Hypothalamus (tissue), 51 donors: Measurements from ENCODE around the gene EPHA3.
"Not testable (repeated sequence)": the region's sequence is repeated elsewhere in the genome, so short reads cannot be mapped to it uniquely, and the experiment has no call there.

Experiments
- DNase-seq, 51 donors: peaks; one replicate each; lab custom pipeline; 2025; lab: John Stamatoyannopoulos, UW

EPHA3 gene

DNA sequence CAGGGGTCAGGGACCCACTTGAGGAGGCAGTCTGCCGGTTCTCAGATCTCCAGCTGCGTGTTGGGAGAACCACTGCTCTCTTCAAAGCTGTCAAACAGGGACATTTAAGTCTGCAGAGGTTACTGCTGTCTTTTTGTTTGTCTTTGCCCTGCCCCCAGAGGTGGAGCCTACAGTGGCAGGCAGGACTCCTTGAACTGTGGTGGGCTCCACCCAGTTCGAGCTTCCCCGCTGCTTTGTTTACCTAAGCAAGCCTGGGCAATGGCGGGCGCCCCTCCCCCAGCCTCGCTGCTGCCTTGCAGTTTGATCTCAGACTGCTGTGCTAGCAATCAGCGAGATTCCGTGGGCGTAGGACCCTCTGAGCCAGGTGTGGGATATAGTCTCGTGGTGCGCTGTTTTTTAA, 243.5 kb downstream of the EPHA3 start:
- not testable (repeated sequence) for DNase-seq

DNA sequence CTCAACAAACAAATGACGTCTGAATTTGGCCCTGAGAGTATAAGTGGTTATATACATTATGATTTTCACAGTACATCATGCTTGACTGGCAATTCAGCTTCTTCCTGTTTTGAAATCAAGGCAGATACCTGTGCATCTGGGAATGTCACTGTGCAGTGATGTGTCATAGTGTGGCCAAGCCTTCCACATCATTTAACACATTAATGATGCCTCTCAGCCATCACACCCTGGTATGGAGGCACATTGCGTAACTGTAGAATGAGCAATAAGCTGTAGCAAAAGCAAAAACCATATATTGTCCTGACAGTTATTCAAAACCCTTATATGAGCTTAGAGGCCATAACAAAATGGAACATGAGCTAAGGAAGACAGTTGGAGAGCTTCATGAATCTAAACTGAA, 246.0 kb downstream of the EPHA3 start:
- DNase-seq, result no peak

DNA sequence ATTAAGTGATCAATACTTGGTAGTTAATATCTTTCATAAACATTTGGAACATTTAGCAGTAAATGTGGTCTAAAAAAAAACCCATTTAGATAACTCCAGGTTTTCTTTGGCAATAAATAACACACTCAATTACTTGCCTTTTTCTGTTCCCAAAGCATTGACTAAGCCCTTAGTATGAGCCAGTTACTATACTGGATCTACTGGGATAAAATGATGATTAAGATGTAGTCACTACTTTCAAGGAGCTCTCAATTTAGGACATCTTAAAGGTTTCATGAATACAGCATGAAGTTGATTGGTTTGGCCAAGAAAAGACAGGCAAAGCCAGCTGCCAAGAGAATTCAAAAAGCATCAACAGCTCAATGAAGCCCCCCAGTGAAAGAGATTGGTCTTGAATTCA, 250.9 kb downstream of the EPHA3 start:
- DNase-seq, result no peak

DNA sequence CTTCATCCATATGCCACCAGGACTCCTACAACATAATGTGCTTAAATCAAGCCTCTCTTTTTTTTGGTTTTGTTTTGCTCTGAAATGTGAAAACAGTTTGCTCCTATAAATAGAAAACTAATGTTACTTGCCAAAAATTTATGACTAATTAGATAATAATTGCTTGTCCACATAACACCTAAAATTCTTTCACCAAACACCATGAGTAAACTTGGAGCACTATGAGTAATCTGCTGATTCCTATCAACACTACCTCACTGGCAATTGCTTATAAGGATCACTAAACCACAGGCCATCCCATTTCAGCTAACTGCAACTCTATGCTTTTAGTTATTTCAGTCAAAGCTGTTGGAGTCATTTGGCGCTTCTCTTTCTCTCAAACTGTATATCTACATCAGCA, 252.7 kb downstream of the EPHA3 start:
- no peak for DNase-seq

DNA sequence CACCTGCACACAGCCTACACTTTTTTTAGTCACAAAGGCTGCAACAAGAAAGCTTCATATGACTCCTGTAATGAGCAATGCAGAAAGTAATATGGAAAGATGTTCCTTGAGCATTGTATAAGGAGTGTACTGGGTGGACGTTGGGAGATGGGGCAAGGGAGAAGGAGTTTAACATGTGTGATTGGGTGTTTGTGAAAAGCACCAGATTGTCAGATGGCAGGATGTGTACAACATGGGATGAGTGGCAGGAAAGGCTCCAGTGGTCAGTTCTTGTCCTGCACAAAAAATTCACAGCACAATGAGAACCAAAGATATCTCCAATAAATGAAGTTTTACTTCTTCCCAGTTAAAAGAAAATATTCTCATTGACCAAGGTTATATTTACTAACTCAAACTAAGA, 255.1 kb downstream of the EPHA3 start:
- no peak for DNase-seq

DNA sequence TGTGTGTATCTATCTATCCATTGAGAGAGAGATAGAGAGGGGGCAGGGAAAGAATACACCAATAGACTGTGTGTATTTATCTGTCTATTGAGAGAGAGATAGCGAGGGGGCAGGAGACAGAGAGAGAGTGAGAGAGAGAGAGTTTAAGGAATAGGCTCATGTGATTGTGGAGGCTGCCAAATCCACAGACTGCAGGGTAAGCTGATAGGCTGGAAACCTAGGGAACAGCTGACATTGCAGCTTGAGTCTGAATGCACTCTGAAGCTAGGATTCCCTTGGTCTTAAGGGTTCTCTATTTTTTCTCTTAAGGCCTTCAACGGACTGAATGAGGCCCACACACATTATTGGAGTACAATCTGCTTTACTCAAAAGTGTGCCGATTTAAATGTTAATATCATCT, 255.8 kb downstream of the EPHA3 start:
- no peak for DNase-seq

DNA sequence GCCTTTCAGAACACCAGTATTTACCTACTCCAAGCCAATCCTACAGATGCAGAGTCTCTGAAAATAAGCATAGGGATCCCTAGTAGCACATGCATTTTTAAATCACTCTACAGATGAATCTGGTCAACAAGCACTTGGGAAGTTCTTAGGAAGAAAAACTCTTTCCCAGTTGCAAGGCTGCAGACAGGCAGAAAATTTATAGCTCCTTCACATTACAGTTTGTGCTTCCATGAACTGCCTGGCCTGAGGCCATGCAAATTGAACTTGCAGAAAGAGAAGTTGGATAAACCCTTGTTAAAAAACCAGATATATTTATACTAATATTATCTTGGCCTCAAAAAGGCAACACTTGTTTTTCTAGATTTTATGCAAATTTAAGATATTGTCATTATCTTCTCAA, 256.9 kb downstream of the EPHA3 start:
- no peak for DNase-seq

DNA sequence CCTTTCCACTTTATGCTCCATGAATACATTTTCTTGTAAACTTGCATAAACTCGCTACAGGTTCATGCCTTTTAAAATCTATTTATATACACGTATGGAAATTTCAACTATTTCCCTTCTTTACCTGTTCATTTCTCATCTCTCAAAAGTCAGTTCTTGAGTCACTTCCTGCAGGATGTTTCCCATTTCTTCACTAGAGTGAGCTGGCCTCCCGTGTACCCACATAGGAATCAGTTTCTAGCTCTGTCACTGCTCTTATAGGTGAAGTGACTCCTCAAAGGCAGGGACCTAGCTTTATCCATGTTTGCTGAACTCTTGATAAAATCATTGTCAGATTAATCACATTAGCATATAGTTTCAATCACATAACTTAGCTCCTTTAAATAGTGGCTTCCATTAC, 259.7 kb downstream of the EPHA3 start:
- no peak for DNase-seq

DNA sequence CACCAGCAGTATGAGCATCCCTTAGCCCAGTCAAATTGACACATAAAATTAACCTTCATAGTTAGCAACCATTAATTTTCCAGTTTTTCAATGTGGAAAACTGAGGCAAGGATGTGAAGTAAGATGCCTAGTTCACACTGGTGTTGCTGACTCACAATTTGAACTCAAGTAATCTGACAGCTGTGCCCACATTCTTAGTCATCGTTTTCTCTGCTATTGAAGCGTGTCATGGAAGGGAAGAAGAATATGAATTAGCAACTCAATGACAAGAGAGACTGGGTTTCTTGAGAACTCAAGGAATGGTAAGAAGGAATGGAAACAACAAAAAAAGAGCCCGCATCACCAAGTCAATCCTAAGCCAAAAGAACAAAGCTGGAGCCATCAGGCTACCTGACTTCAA, 261.4 kb downstream of the EPHA3 start:
- DNase-seq, result no peak

DNA sequence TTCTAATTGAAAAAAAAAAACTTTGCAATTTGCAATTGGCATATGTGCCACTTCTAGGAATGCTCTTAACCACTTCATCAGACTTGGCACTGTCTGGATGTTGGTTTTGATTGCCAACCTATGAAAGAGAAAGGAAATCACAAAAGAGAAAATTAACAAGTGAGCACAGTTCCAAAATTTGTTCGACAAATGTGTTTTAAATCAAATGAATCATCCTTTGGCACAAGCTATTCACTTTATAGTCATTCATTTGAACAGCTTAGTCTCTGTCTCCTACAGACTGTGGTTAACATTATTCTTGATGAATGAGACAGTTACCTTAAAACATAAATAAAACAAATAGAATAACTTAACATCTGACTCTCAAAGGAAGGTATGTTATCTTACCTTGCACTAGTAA, 265.0 kb downstream of the EPHA3 start:
- DNase-seq, result no peak

DNA sequence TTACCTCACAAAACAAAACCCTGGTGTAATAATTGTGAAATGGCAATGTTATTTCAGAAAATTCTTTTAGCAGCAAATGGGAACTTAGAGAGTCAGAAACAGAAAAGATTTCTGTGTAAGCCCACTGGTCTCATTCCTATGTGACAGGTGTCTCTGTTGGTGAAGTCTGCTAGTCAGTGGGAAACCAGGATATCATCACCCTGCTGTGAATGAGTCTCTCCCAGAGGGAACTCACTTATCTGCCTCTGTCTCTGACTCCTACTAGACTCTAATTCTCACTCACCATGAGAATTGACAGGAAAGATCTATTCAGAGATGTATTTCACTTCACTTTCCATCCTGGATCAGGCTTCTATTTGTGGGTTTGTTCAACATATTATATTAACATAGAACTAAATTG, 266.0 kb downstream of the EPHA3 start:
- no peak for DNase-seq

DNA sequence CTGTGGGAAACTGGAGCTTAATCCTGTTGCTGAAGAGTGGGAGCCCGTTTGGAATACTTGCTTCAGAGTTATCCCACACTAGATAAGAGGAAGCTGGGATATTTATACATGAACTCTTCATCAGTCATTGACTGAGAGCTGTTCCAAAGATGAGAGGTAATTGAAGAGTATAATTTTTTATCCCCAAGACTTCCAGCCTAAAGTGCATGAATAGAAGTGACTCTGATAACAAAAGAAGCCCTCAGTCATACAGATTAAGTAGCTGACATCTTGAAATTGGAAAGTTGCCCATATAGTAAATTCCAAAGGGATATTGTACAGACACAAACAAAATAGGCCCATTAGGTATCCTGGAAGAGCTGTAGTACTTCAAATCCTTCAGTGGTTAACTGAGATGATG, 268.0 kb downstream of the EPHA3 start:
- no peak for DNase-seq

DNA sequence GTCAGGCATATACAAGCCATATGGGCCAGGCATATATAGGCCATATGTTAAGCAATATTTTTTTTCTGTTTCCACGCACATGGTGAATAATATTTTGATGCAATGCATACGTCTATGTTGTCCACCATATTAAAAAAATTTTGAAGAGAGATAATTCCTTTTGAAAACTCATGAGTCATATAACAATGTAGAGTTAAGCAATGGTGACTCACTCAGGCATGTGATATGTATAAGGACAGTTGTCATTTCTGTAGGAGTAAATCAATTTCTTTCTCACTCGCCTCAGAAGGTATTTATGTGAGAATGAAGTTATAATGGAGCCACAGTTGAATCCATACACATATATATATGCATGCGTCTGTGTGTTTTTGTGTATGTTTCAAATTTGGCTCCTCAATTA, 272.6 kb downstream of the EPHA3 start:
- DNase-seq, result no peak

DNA sequence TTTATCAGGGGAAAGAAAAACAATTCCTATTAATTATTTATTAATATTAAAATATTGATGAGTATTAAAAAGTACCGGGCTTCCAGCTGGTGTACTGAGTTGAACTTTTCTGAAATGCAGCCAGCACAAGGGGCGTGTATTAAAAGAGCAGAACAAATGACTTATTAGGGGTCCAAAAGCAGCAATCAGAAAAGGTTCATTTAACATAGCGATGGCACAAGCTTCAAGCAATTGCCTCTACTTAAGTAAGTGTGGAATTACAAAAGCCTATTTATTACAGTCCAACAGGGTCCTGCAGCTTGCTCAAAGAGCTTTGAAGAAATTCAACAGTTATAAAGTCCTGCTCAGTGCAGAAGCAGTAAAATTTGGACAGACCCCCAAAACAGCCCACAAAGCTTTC, 285.6 kb downstream of the EPHA3 start:
- DNase-seq, result no peak

DNA sequence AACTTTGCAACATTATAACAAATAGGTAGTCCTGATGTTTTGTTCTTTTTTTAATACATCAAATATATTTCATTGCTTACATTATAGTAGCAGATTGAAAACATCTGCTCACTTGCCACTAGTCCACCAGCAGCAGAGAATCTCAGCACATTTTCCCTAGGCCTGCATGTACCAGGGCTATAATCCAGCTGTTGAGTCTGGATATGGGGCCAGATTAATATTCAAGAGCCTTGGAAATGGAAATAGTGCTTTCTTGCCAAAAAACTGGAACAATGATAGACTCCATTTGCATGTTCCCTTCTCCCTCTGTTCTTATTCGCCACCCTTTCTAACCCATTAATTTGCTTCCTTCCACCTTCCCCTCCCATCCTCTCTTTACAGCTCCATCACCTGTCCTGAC, 288.0 kb downstream of the EPHA3 start:
- no peak for DNase-seq

DNA sequence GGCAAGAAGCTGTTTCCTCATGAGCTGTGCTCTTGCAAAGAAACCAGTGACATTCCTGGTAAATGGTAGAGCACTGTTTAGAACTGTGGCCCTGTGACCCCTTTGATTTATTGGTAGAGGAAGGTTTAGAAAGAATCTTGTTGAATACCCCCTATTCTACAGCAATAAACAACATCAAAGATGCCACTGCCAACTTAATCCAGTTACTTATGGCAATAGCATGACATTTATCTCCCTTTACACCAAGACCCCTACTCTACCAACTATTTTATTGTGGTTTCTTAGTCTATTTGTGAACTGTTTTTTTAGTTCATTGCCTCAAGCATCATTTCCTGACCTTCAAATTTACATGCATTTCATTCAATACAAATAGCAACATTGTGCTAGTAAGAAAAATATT, 288.6 kb downstream of the EPHA3 start:
- DNase-seq, result no peak

DNA sequence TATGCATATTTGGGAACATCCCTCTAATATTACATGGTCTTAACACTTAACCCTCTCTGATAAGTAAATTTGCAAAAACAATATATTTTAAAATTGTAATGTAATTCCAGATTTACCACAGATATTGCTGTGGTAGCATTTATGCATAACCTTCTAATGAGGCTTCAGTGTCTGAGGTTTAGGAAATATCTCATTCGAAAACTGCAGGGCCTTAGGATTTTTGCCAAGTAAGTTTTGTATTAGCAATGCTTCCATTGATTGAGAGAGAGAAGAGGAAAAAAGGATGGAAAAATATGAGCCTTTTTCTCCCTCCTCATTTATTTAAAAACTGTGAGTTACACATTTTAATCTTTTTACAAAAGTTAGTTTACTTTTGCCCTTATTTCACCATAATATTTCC, 294.6 kb downstream of the EPHA3 start:
- no peak for DNase-seq

DNA sequence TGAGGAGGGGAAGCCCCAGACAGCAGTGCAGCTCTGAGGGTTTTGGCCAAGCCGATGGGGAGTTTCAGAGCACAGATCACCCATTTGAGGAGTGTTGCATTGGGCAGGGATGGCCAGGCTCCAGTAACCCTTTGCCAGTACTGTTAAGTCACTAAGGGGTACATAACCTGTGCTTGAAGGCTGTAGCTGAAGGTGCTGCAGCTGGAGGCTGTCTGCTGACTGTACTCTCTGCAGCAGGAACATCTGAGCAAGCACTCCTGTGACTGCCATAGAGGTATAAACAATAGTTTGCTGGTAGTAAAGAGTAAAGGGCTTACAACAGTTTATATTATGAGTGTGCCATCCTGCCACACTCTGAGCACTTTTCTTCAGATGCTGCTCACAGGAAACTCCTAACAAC, 297.8 kb downstream of the EPHA3 start:
- no peak for DNase-seq

DNA sequence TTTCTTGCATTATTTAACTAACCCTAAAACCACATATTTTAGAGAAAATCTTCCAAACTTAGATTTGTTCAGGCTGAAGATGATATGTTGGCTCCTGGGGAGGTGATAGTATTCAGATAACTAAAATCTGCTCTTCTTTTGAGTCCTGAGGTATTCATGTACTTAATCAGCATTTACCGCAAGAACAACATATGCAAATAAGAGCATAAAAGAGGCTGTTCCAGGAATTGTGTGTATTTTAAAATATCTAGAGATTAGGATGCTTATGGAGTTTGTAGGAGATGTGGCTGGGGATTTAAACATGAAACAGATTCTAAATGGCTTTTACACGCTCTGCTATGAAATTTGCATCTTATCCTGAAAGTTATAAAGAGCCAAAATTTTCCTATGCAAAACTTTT, 298.2 kb downstream of the EPHA3 start:
- no peak for DNase-seq

DNA sequence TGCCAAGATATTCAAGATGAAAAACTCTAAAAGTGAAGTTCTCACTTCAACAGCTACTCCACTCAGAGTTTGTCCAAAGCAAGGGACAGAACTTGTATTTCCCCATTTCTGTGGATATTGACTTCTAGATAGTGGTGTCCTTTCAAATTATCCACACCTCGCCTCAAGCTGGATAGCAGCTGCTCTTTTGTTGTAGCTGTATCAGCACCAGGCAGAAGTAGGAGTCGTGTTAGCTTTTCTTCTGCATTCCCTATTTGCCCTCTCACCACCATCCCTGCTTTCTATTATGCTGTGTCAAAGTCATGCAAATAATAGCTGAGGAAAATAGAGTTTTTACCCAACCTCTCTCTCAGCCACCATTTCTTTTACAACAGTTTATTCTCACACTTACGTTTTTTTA, 303.8 kb downstream of the EPHA3 start:
- no peak for DNase-seq

DNA sequence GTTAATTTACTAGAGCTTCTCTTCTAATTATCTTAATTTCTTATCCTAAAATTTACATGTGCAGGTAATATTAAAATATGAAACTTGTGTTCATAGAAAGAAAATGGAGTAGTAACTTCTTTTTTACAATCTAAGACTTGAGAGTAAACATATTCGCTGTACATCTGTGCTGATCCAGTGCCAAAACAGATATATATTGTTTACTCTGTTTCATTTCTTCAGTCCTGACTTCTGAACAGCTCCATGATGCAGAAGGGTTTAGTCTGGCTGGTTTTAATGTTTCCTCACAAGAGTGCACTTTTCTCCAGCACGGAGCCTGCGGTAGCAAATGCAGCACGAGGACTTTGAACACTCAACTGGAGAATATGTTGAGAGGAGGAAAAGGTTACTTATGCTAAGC, 306.8 kb downstream of the EPHA3 start:
- no peak for DNase-seq

DNA sequence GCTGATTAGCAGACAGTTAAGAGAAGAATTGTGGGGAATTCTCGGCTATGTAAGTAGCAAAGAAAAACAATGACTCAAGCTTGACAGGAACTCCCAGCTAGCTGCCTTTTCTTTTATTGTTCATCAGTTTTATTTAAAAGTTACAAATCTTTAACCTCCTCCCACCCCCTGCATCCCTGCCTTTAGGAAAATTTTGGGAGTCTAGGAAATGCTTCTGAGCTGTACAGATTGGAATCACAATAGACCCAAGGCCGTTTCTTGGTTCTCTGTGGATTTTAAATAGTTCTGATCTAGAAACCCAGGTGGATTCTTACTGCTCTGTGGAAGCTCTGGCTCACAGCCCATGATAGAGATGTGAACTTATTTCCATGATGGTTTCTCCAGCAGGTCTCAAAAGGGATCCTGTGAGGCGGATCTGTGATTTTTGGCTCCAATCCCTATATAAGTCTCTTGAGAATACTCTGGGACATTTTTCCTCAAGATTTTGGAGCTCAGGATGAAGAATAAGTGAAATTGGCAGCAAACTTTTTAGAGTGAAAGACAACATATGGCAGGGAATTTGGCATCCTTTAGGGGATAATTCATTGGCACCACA, 312.3 kb downstream of the EPHA3 start:
- no peak for DNase-seq

DNA sequence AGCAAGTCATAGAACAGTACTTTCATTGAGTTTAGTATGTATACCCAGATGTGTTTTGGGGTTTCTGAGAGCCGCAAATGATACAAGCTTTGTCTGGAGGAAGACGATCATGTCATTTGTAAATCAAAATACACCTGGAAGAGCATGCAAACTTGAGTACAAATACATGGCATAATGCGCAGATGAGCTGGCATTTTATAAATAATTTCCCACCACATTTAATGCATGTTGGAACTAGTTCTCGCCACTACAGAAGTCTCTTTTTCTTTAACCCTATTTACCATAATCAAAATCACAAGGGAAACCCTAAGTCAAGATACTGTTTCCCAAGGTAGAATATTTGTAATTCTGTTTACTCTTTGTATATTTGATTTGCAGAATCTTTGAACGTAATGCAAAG, 318.6 kb downstream of the EPHA3 start:
- no peak for DNase-seq
